Endodermal cell (in vitro differentiated cells): Measurements from ENCODE around the gene THSD7B. TPM values are rescaled to one million over a fixed set of nuclear protein-coding genes. Genes with fewer than 3 reads are reported as not detected.
A peak's percentile ranks its signal among the peaks of the same experiment; 100 is the strongest.

ENCODE experiments used
- DNase-seq: peaks from one replicate; pipeline ENCODE4 v3.0.0-alpha.2; 2017
- H3K27ac ChIP-seq: 2 replicates; pipeline ENCODE4 v1.5.1; 2013; ENCODE audit warnings: mild to moderate bottlenecking, low read depth, low read length, moderate library complexity
- H3K27me3 ChIP-seq: 2 replicates; pipeline ENCODE4 v1.6.1; 2013; ENCODE audit warnings: mild to moderate bottlenecking, low read length, moderate library complexity; ENCODE audit not compliant: insufficient read depth, control insufficient read depth, poor library complexity, severe bottlenecking
- H3K36me3 ChIP-seq: 2 replicates; pipeline ENCODE4 v1.7.0; 2013; ENCODE audit warnings: mild to moderate bottlenecking, low read length, moderate library complexity; ENCODE audit not compliant: control insufficient read depth, insufficient read depth
- H3K4me1 ChIP-seq: one replicate; pipeline ENCODE4 v1.7.0; 2013; ENCODE audit warnings: low read length; ENCODE audit not compliant: control insufficient read depth, insufficient read depth
- H3K4me3 ChIP-seq: 2 replicates; pipeline ENCODE4 v1.5.1; 2013; ENCODE audit warnings: mild to moderate bottlenecking, low read length, moderate library complexity
- H3K9ac ChIP-seq: 2 replicates; pipeline ENCODE4 v1.6.1; 2013; ENCODE audit warnings: mild to moderate bottlenecking, low read length, moderate library complexity; ENCODE audit not compliant: poor library complexity, severe bottlenecking; ENCODE audit errors: extremely low read depth
- H3K9me3 ChIP-seq: 2 replicates; pipeline ENCODE4 v1.6.1; 2013; ENCODE audit warnings: mild to moderate bottlenecking, low read length, moderate library complexity; ENCODE audit not compliant: control insufficient read depth
- H3K27ac Mint-ChIP-seq: 2 replicates; pipeline ENCODE4 v1.8.0; 2020; ENCODE audit warnings: mixed read lengths
- H3K27me3 Mint-ChIP-seq: 2 replicates; pipeline ENCODE4 v1.8.0; 2021; ENCODE audit warnings: mild to moderate bottlenecking, mixed read lengths; ENCODE audit not compliant: insufficient read depth
- H3K36me3 Mint-ChIP-seq: 2 replicates; pipeline ENCODE4 v1.8.0; 2020; ENCODE audit warnings: low read depth, mixed read lengths
- H3K4me1 Mint-ChIP-seq: 2 replicates; pipeline ENCODE4 v1.8.0; 2020; ENCODE audit warnings: mixed read lengths
- H3K4me3 Mint-ChIP-seq: 2 replicates; pipeline ENCODE4 v1.8.0; 2020; ENCODE audit warnings: mild to moderate bottlenecking, moderate library complexity, mixed read lengths
- H3K9me3 Mint-ChIP-seq: 2 replicates; pipeline ENCODE4 v1.8.0; 2020; ENCODE audit warnings: mild to moderate bottlenecking, mixed read lengths
- CTCF ChIP-seq: fragments of 200-600 bp; sonication (generic); conservative IDR thresholded peaks from 2 replicates; pipeline ENCODE4 v1.5.0; 2021; ENCODE audit warnings: antibody characterized with exemption, mild to moderate bottlenecking
- WGBS, 2 experiments: methylation state at CpG; one replicate each; pipeline versions ENCODE4 v1.1.5 to v1.1.7; 2013; ENCODE audit warnings: missing lambda C conversion rate in 2 of 2, mixed read lengths in 1 of 2; ENCODE audit not compliant: insufficient coverage in 1 of 2, insufficient read length in 1 of 2; 5-methylcytosine and 5-hydroxymethylcytosine counted together
- total RNA-seq, 2 donors: library from RNA; stranded (reverse); fragmentation: NEBNext Ultra II Directional in 1 of 2; extraction: Animal tissue kit (Norgen Biotek cat#: 25700) in 1 of 2; gene quantifications; 2 replicates in 1 of 2; 3 replicates in 1 of 2; pipeline ENCODE4 v1.2.1, GENCODE V29; 2021

The THSD7B gene
- total RNA-seq, 2 donors from 2014 or later, result 1.8 to 2.6 TPM

GRCh38 chr2:137133225-137133624 lies 367.9 kb downstream of the THSD7B start:
- no peak overlapping the region for H3K27ac Mint-ChIP-seq
- Histone ChIP-seq H3K4me1 (peaks cover 18% of the 10 kb centered on the region), H3K4me3 (peak overlapping the region; percentile 46), H3K9me3 (peaks cover 12% of the 10 kb centered on the region), H3K36me3 (no peaks in the 10 kb centered on the region), H3K27me3 (no peaks in the 10 kb centered on the region), H3K27ac (peak overlapping the region; percentile 13), H3K9ac (no peak overlapping the region)
- DNase-seq, result no peak
- peaks cover 26% of the 10 kb centered on the region for H3K4me1 Mint-ChIP-seq
- 86 to 100% methylated on average over 1 to 3 of the region's 3 CpGs for WGBS, 2 experiments
- H3K9me3 Mint-ChIP-seq, result peaks cover 10% of the 10 kb centered on the region
- no peak for TF ChIP-seq CTCF
- no peaks in the 10 kb centered on the region for H3K36me3 Mint-ChIP-seq
- no peaks in the 10 kb centered on the region for H3K27me3 Mint-ChIP-seq
- H3K4me3 Mint-ChIP-seq, result no peak overlapping the region

- H3K4me1 ChIP-seq, result peaks cover 11% of the 10 kb centered on the region
- no peak for TF ChIP-seq CTCF
- H3K36me3 ChIP-seq, result no peaks in the 10 kb centered on the region
- DNase-seq, result no peak
- H3K4me1 Mint-ChIP-seq, result peaks cover 18% of the 10 kb centered on the region
- no peak overlapping the region for H3K27ac ChIP-seq
- H3K4me3 ChIP-seq, result no peak overlapping the region
- H3K9me3 Mint-ChIP-seq, result peaks cover 6% of the 10 kb centered on the region
- no peak overlapping the region for H3K4me3 Mint-ChIP-seq
- no peaks in the 10 kb centered on the region for H3K27me3 Mint-ChIP-seq
- H3K9ac ChIP-seq, result no peak overlapping the region
- no peak overlapping the region for H3K27ac Mint-ChIP-seq
- H3K27me3 ChIP-seq, result no peaks in the 10 kb centered on the region
- no peaks in the 10 kb centered on the region for H3K36me3 Mint-ChIP-seq
- peaks cover 12% of the 10 kb centered on the region for H3K9me3 ChIP-seq
These were observed 372.9 kb downstream of the THSD7B start for GRCh38 chr2:137138263-137138662.

GRCh38 chr2:137151731-137152130 lies 386.4 kb downstream of the THSD7B start:
- Mint-ChIP-seq H3K27ac (no peak overlapping the region), H3K4me3 (no peak overlapping the region), H3K27me3 (no peaks in the 10 kb centered on the region), H3K4me1 (no peaks in the 10 kb centered on the region), H3K9me3 (peaks cover 15% of the 10 kb centered on the region), H3K36me3 (no peaks in the 10 kb centered on the region)
- peaks cover 4% of the 10 kb centered on the region for H3K9me3 ChIP-seq
- 94 to 100% methylated on average over 1 of the region's 2 CpGs for WGBS, 2 experiments
- H3K9ac ChIP-seq, result no peak overlapping the region
- H3K36me3 ChIP-seq, result no peaks in the 10 kb centered on the region
- H3K27me3 ChIP-seq, result no peaks in the 10 kb centered on the region
- H3K27ac ChIP-seq, result no peak overlapping the region
- H3K4me1 ChIP-seq, result no peaks in the 10 kb centered on the region
- no peak for DNase-seq
- no peak for TF ChIP-seq CTCF
- no peak overlapping the region for H3K4me3 ChIP-seq
